Stimulated activated CD8-positive, alpha-beta memory T cell treated with anti-CD3 and anti-CD28 coated beads, Interleukin-12 subunit alpha, Interleukin-12 subunit beta, amount 100 ng/mL, for 24 hours (primary cell): ENCODE data around the gene TSTD1.
"Not testable (repeated sequence)": the region's sequence is repeated elsewhere in the genome, so short reads cannot be mapped to it uniquely, and the experiment has no call there.

Experiments
- DNase-seq: peaks from one replicate; pipeline ENCODE4 v3.0.0-alpha.2; 2020; ENCODE audit errors: extremely low read depth

The TSTD1 gene

GRCh38 chr1:161008869-161009510 lies 29.8 kb downstream of the TSTD1 start:
- no peak for DNase-seq

- DNase-seq: no peak
These were observed 31.4 kb downstream of the TSTD1 start for GRCh38 chr1:161007369-161007768.

- no peak for DNase-seq
These were observed 32.2 kb downstream of the TSTD1 start for GRCh38 chr1:161006563-161006962.

- no peak for DNase-seq
These were observed 37.2 kb downstream of the TSTD1 start for GRCh38 chr1:161001525-161001924.

- no peak for DNase-seq
These were observed 37.9 kb downstream of the TSTD1 start for GRCh38 chr1:161000736-161001480.

GRCh38 chr1:160999376-160999775 lies 39.4 kb downstream of the TSTD1 start:
- no peak for DNase-seq

- no peak for DNase-seq
These were observed 41.3 kb downstream of the TSTD1 start for GRCh38 chr1:160997323-160998038.

- DNase-seq: no peak
These were observed 42.6 kb downstream of the TSTD1 start for GRCh38 chr1:160996178-160996577.

- no peak for DNase-seq
These were observed 45.1 kb downstream of the TSTD1 start for GRCh38 chr1:160993544-160994193.

- DNase-seq: not testable (repeated sequence)
These were observed 46.7 kb downstream of the TSTD1 start for GRCh38 chr1:160992036-160992435.
